ENCODE measurements around the gene FST.
A peak's percentile ranks its signal among the peaks of the same experiment; 100 is the strongest.

The FST gene

DNA sequence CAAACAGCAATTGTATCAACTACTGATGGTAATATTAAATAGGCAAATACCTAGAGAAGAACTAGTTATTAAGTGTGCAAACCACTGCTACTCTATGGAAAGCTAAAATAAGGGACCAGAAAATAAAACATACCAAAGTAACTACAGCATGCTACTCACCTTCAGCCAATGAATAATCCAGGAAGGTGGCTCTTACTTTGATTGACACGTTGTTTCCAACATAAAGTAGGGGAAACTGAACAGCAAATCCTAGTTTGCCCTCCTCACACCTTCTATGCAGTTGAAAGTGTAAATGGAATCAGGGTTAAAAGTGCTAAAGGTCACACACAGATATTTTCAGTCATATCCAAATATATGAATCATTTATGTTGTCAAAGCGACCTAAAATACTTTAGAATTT lies 5.1 kb upstream of the FST start:
- DNase-seq = no peak

DNA sequence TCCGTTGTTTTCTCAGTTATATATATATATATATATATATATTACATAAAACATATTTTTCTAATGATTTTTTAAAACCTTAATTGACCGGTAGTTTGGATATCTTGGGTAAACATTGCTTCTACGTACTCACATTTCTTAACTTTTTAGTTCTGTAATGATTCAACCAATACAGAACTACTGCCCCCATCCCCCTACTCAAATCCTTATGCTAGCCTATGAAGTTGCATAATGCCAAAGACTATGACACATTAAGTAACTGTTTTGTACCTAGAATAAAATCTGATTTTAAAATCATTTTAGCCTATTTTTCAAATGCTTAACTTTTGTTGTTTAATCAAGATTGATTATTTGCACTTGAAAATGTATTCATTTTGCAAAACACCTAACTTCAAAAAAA lies 4.4 kb upstream of the FST start:
- no peak for DNase-seq

DNA sequence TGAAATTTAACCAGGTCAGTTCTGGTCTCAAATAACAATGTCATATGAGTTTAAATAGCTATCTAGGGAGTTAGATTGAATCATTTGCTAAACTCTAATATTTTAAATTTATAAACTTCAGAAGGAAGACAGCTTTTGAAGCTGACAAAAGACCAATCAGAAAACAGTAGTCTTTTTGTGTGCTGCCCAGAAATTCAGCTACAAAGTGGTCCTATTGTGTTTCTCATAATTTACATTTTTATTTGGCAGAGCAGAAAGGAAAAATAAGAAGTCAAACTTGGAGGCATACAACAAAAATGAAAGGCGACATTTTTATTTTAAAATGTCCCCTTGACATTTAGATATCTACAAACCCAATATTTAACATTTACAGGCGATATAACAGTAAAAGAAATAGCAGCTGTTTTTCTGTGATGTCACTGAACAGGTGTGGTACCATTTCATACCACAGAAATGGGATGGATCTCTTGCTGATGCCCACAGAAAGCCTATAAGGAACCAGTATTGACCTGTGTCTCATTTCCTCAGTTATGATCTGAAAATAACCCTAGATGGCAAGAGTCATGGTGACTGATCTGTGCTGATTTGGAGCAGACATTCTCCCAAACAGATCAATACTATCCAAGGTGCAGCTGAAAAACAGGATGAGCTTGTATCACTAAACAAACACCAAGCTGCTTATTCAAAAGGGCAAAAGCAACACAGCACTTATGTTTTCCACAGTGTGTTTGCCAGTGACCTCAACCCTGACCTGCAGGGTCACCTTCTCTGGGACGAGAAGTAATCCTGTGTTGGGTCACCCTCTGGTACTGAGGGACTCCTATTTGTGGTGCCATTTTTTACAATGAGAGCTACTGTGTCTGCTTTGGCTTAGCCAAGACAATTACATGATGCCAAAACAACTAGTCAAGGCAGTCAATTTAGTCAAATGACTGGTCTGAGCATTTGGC lies 3.6 kb upstream of the FST start:
- no peak for DNase-seq

DNA sequence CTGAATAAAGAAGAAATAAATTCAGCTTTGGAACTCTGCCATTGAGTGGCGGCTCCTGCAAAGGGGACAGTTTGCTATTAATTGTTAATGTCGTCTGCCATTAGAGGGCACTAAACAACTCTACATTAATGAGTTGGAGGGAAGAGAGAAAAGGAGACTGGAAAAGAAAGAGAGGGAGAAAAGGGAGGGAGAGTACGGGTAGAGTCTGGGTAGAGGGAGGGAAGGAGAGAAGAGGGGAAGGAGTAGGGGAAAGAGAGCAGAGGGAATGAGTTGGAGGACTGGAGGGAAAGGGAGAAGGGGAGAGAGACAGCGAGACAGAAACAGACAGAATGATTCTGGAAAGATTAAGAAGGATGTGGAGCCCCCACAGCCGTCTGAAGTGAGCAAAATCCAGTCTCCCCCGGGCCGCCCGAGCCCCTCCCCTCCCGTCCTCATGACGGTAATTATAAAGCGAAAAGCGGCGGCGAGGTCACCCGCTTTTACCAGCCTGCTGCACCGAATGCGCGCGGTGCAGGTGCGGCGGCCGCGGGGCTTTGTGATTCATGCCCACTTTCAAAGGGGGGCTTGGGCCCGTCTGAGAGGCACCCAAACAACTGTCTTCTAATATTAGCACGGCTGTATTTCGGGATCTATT lies 1.9 kb upstream of the FST start:
- DNase-seq = no peak

DNA sequence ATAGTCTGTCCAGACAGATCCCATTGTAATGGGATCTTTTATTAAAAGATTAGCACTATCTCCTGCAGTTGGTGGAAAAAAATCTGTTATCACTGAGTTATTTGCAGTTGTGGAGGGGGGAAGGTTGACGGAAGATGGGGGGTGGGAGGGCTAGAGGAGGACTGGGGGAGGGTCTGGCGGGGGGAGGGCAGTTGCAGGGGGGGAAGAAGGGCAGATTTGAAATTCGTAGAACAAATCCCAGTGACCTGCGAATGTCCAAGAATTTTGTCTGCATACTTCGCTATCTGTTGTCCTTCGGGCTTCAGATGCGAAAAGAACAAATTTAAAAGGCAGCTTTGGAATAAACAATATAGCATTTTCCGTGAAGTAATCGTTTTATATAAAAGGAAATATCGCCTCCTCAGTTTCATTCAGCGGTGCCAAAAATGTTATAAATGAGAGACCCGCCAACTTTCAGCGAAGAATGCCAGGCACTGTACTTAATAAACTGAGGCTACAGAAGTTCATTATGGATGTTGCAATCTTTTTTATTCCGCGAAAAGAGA lies 1.3 kb upstream of the FST start:
- DNase-seq = no peak

DNA sequence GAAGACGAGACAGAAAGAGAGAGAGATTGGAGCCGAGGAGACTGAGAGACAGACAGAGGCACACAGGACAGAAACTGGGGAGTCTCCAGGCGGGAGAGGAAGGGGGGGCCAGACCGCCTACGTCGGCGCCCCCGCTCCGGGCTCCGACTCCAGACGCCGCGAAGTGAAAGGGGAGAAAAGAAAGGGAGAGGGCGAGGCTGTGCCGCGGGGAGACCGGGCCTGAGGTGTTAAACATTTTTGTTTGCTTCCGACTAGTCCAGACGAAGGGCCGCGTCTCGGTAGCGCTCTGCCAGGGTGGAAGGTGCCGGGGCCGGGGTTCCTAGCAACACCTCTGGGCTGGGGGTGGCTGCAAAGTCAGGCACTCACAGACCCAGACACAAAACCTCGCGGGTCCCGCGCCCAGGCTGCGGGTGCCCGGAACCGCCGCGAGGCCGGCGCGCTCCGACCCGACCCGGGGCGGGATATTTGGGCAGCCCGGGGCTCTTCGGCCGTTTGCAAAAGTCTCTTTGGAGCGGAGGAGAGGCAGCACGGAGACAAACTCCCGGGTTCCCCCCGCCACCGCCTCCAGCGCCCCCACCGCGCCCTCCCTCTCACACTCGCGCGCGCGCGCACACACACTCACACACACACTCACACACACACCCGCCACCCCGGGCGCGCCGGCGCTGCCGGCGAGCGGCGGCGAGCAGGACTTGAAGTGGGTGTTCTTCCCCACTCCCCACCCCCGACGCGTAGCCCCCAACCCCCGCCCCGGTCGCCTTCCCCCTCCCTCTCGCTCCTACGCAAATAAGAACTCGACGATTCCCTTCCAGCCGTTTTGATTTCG lies 626 bp upstream of the FST start:
- no peak for DNase-seq

DNA sequence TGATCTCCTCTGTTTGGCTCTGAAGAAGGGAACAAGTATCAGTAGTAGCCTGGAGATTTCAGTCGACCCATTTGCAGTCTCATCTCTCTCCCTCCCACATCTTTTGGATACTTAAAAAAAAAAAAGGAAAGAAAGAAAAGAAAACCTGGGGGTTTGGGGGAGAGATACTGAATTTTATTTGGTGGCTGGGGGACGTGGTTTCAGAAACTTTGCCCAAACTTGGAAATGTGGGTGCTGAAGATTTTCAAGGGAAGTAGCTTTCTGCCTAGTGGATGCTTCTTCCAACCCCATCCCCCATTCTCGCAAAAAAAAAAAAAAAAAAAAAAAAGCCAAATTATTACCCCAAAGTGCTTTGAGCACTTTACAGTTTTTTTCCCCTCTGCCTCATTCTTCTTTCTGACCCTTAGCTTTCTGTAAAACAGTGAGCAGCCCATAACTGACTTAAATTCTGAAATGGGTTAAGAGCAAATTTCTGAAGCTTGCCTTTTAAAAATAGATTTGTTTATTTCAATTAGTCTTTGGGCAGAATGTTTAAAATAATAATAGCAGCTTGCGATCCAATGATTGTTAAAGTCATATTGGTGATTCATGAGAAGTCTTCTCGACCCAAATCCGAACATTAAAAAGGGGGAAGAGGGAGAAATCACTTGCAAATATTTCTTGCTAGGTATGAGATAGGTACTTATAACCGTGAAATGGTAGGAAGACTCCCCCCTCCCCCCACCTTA lies 894 bp downstream of the FST start:
- no peak for DNase-seq

DNA sequence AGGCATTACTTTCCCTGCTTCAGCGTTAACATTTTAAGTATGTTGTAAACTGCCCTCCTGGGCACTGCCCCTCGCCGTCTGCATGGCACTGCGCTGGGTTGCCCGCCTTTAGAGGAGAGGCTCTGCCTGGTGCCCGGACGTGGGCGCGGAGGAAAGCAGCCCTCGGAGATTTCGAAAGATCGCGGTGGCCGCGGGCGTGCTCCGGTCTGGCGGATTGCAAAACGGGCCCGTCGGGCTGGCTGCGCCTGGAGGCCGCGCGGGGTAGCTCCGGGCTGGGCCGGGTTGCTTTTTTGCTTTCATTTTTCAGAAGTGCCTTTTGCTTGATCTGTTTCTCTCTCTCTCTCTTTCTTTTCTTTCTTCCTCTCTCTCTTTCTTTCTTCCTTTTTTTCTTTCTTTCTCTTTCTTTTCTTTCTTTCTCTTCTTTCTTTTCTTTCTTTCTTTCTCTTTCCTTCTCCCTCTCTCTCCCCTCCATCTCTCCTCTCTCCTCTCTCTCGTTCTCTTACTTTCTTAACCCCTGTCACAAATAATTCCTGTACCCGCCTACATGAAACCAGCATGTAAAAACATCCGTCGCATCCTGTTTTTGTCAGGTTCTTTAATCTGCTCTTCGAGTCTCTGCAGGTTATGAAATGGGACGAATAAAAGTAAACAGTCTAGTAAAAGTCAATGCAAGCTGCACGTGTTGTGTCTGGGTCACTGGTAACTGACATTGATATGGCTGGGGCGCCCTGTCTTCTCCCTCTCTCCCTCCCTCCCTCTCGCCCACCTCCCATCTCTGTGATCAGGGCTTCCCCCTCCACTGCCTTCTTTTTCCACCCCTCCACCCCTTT lies 1.7 kb downstream of the FST start:
- peak; percentile 45 for DNase-seq

DNA sequence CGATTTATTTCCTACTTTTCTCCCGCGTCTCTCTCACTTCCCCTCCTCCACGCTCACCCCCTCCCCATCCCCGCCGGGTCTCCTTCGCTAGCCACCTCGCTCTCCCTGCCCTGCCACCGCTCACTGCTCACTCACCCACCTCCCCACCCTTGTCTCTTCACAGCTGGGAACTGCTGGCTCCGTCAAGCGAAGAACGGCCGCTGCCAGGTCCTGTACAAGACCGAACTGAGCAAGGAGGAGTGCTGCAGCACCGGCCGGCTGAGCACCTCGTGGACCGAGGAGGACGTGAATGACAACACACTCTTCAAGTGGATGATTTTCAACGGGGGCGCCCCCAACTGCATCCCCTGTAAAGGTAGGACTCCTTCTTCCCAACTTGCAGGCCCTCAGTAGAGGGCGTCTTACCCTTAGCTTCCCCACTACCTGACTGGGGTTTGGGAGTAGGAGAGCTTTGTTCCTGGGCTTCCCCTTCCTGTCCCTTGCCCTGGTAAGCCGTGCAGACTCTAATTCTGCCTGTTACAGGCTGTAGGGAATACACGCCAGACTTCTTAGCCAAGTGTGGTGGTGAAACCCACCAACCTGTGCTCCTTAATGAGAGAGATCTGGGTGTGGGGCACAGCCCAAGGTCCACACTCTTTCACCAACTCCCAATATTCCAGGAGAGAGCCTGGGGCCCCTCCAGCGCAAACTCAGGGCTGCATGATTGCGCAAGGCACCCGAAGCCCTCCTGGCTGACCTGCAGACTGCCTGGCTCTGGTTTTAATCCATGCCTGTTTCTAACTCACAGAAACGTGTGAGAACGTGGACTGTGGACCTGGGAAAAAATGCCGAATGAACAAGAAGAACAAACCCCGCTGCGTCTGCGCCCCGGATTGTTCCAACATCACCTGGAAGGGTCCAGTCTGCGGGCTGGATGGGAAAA lies 2.5 kb downstream of the FST start:
- no peak for DNase-seq

DNA sequence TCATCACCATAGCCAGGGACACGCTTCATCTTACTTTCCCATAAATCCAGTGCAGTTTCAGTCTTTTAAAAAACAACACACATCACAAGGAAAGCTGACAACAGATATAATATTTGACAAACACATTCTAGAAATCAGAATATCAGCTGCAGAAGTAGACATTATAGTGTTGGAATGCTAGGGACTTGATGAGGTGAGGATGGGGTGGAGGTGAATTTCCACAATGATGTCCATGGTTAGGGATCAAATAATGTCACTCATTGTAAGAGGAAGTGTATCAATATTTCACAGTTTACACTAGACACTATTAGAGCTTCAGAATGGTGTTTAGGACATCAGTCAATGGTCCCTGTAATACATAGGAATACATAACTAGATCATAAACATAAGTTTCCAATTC lies 7.0 kb downstream of the FST start:
- no peak for DNase-seq

DNA sequence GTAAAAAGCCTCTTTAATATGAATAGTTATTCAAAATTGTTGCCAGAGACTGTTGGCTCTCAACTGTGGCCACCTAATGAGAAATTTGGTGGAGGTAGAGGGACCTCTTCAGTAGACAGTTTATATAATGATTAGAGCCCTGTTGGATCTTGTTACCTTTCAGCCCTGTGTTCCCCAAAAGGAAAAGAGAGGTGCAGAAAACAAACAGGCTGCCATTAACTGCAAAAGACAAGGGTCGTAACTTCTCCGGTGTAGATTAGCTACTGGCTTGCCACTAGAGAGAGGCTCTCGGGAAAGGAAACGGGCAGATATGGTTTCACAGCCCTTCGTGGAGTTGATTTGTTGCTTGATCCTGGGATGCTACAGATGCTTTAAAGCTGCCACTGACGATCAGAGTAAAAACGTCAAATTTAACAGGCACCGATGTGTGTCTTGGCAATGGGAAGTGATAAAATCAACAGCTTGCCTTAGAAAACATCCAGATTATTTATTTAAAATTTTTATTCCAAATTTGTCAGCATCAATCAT lies 7.8 kb downstream of the FST start:
- no peak for DNase-seq

DNA sequence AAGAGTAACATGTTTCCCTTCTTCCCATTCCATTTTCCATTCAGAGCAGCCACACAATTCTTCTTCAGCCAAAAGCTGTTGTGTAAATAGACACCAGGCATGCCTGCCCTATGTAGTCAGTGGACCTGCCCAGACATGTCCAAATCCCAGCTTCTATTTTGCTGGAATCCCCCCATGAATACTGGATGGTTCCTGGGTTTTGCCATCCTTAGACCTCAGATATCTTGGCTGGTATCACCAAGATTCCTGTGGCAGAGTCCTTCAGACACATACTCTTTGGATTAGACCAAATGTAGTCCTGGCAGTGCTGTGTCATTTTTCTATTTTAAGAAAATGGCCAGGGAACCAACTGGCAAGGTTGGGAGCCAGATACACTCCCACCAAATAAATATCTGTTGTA lies 10.3 kb downstream of the FST start:
- no peak for DNase-seq

DNA sequence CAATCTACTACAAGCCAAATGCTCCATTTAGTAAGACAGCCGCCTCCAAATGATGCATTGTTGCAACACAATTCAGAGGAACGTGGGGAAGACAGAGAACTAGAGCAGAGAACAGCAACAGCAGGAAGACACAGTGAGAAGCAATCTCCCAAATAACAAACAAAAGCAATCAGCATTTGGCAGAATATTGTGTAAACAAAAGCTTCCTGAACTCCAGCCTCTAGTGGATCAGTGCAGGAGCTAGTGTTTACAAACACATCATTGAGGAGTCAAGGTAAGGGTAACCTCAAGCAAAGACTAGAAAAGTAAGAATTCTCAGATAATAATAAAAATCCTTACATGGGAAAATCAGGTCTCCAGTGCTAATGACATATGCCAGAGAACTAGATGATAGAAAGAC lies 20.6 kb downstream of the FST start:
- no peak for DNase-seq

DNA sequence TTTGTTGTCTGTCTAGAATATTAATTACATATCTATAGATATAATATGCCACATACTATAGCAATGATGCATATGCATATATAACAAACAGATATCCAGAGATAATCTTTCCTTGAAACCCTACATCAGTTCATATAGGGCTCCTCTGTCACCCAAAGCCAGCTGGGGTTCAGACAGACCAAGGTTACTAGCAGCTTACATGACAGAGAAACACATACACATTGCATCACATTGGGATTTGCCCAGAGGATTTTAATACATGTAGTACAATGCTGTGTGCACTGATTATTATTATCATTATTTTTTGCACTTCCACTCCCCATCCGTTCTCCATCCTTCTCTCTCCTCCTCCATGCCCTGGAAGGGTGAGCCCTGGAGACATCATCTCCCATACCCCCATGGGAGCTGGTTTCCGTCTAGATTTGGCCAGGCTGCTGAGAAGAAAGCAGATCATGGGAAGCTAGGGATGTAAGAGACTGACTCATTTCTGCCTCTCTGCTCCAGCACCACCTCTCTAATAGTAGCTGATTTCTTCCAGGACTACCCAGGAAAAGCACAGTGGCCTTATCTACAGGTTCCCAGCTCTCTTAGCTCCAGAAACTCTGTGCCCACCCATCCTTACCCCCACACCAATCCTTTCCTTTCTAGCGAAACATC lies 23.3 kb downstream of the FST start:
- DNase-seq = no peak

DNA sequence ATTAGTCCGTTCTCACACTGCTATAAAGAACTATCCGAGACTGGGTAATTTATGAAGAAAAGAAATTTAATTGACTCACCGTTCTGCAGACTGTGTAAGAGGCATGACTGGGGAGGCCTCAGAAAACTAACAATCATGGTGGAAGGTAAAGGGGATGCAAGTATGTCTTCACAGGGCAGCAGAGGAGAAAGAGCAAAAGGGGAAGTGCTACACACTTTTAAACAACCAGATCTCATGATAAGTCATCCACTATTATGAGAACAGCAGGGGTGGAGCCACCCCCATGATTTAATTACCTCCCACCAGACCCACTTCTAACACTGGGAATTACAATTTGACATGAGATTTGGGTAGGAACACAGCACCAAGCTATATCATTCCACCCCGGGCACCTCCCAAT lies 26.6 kb downstream of the FST start:
- no peak for DNase-seq

DNA sequence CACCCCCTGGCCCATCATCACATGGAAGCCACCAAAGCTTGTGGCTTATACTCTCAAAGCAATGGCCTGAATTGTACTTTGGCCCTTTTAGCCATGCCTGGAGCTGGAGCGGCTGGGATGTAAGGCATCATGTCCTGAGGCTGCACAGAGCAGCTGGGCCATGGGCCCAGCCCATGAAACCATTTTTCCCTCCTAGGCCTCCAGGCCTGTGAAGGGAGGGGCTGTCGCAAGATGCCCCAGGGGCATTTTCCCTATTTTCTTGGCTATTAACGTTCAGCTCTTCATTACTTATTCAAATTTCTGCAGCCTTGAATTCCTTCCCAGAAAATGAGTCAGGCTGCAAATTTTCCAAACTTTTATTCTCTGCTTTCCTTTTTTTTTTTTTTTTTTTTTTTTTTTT lies 27.7 kb downstream of the FST start:
- DNase-seq = no peak

DNA sequence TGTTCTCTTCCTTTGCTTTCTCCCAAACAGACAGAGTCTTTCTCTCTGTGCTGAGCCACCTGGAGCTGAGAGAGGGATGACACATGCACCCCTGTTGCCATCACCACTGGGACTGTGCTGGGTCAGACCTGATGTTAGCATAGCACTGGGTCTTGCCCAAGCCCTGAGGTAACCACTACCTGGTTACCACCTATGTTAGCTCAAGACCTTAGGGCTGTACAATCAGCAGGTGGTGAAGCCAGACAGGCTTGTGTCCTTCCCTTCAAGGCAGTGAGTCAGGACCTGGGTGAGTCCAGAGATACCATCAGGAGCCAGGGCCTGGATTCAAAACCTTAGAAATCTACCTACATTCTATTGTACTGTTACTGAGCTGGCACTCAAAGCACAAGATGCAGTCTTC lies 32.1 kb downstream of the FST start:
- DNase-seq = no peak

DNA sequence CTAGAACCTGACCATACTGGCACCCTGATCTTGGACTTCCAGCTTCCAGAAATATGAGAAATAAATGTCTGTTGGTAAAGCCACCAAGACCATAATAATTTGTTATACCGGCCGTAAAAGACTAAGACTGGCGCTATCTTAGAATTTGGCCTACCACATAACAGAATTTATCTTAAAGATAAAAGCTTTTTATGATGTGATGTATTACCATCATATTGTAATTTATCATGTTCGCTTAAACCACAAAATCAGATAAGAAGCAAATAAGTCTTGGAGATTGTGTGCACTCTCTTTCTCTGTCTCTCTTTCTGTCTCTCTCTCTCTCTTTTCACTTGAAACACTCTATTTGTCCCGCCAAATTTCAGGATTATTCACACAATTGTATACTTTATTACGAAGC lies 35.6 kb downstream of the FST start:
- no peak for DNase-seq

DNA sequence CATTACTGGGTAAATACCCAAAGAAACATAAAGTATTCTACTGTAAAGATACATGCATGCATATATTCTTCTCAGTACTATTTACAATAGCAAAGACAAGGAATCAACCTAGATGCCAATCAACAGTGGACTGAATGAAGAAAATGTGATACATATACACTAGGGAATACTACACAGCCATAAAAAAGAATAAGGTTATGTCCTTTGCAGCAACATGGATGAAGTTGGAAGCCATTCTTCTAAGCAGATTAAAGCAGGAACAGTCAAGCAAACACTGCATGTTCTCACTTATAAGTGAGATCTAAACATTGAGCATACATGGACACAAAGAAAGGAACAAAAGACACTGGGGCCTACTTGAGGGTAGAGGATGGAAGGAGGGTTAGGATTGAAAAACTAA lies 40.4 kb downstream of the FST start:
- DNase-seq = no peak
